GM21576 (cell line): ENCODE results near the gene ALG8.
"Not testable (repeated sequence)": the region's sequence is repeated elsewhere in the genome, so short reads cannot be mapped to it uniquely, and the experiment has no call there.

Experiments used
- ATAC-seq: cut with Tn5 transposase; IDR thresholded peaks from one replicate; pipeline ENCODE4 v1.9.1; 2021; ENCODE audit warnings: mild to moderate bottlenecking, moderate library complexity; ENCODE audit not compliant: unreplicated experiment

The ALG8 gene

DNA sequence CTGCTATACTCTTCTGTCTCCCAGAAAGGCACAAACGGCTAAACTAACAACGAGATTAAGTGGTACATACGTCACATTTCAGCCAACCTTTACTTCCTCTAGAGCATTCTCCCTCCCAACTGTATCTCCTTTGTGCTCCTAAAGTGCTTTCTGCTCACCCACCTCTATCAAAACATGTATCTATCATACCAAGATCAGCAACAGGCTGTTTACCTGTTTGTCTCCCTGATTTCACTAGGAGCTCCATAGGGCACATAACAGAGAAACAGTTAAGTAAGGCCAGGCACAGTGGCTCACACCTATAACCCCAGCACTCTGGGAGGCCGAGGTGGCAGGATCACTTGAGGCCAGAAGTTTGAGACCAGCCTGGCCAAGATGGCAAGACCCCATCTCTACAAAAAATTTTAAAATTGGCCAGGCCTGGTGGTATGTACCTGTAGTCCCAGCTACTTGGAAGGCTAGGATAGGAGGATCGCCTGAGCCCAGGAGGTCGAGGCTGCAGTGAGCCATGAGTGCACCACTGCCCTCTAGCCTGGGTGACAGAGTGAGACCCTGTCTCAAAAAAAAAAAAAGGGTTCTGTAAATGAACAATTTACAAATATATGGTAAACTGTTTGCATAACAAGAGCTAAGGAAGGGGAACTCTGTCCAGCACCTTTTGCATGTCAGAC lies 62.6 kb downstream of the ALG8 start:
- no peak for ATAC-seq

DNA sequence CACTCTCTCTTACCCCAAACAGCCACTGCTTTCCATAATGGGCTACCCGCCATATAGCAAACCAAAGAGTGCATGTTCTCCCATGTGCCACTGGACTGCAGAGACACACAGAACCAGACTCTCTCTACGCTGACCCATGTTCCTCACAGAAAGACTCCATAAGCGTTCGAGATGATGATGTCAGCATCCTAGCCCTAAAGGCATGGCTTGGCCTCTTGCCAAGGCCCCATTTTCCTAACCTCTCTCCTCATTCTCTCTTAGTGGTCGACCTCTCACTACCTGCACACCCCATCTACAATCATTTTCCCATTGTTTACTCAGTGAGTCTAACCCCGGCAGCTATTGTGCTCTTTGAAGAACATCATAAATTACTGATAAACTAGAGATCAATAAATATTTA lies 64.7 kb downstream of the ALG8 start:
- ATAC-seq = no peak

DNA sequence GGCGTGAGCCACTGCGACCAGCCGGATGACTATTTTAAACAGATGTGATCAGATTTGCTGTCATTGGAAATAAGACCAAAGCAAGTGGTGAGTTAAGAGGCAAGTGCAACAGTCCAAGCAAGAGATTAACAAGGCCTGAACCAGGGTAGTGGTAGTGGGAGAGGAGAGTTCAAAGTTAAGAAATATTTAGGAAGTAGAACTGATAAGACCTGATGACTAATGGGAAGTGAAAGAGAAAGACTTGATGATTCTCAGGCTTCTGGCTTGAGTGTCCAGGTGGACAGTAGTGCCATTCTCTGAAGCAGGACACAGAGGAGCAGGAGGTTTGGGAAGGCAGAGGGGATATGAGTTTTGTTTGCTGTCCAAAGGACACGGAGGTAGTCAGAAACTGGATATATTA lies 67.0 kb downstream of the ALG8 start:
- ATAC-seq = no peak

DNA sequence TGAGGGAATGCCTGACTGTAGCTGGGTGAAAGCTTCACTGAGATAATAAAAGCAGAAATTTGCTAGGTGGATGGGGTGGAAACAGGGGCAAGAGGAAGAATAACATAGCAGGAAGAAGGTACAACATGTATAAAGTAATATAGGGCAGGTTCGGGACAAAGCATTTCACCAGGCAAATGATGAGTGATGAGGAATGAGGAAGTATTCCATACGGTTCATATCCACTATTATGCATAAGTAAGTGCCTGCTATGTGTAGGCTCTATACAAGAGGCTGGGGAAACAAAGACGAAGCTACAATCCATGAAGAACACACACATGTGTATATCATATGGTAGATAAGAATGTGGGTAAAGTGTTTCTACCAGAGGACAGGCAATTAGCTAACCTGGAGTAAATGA lies 67.7 kb downstream of the ALG8 start:
- no peak for ATAC-seq

DNA sequence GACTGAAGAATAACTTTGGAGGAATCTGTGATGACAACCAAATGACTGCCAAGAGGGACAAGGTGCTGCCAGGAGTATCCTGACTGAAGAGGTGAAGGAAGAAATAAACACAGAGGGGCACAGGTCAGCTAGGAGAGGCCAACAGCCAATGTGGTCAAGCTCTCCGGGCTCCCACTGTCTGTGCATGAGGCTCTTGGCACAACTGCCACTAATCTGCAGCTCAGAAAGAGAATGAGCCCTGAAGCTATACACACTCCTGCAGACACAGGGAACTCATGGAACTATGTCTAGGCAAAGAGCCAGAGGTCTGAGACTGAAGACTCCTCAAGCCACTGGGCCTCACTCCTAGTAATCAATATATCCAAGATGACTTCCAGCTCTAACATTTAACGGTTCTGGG lies 68.8 kb downstream of the ALG8 start:
- no peak for ATAC-seq

DNA sequence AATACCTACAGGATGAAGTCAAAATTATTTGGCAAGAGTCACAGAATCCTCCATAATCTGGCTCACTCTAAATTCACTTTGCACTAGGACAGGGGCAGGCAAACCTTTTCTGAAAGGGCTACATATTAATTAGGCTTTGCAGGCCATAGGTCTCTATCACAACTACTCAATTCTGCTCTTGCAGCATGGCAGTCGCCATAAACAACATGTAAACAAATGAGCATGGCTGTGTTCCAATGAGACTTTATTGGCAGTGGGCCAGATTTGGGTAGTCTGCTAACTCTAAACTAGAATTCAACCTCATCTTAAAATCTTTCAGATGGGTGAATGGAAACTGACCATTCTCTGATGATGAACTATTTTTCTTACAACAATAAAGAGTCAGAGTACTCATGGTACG lies 70.0 kb downstream of the ALG8 start:
- ATAC-seq = no peak

DNA sequence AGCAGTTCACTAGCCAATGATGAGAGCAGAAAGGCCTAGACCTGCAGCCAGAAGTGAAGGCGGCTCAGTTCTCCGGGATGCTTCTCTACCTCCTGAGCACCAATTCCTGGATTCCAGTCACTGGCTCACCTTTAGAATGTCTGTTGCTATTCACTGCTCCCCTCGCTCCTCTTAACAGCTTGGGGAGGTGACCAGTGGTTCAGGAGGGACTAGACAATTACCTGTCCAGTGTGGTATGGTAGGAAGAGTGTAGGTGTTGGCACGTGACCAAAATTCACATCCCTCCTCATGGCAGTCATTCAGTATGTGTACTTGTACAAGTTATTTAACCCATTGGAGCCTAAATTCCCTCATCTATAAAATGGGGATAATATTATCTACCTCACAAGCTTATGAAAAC lies 71.7 kb downstream of the ALG8 start:
- ATAC-seq = no peak

DNA sequence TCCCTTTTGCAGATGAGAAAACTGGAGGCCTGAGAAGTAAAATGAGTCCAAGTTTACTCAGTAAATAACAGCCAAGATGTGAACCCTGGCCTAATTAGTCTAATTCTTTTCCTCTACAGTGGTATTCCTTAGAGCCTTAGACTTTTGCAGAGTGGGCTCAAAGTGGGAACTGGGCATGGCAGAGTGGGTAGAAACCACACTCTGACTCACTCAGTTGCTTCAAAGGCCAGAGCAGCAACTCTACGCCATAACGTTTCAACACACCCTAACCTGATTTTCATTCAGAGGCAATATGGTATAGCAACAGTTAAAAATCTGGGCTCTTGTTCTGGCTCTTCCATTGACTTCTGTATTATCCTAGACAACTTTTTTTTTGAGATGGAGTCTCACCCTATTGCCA lies 73.0 kb downstream of the ALG8 start:
- ATAC-seq = no peak

DNA sequence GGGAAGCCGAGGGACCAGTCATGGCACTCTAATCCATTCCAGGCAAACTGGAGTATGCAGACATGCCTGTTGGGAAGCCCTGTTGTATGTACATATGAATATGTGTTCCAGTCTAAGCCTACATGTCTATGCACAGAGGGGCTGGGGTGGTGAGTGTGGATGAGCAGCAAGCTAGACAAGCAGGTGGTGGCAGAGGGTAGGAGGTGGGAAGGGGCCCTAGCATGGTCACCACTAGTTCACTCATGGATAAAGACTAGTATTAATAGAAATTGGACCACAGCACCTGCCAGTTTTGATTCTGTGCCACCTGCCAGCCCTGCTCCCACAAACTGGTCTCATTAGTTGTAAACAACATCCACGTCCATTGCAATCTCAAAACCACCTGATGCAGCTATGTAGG lies 74.2 kb downstream of the ALG8 start:
- no peak for ATAC-seq

DNA sequence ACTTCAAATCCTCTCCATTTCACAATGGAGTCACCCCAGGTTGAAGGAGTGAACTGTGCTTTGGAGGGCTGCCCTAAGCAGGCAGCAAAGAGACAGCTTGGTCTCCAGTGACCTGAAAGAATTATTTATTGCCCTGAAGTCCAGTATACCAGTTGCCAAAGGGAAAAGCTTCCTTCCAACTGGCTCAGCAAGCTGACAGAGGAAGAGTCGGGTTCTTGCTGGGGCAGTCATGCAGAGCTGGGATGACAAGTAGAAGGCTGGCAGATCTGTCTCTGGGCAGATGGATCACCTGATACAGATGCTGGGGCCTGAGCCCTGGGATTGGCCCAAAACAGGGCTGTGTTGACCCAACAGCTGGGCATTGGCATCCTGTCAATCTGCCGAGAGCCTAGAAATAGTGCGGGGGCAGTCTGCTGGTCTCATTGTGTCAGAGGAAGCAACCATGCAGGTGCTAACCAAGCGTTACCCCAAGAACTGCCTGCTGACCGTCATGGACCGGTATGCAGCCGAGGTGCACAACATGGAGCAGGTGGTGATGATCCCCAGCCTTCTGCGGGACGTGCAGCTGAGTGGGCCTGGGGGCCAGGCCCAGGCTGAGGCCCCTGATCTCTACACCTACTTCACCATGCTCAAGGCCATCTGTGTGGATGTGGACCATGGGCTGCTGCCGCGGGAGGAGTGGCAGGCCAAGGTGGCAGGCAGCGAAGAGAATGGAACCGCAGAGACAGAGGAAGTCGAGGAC lies 75.8 kb downstream of the ALG8 start, which contains the start of gene THRSP:
Gene THRSP, plus strand, starts transcription at position 422 of the 742 bp plus-strand sequence. Its CDS starts 21 bp downstream, at position 443.
- no peak for ATAC-seq

DNA sequence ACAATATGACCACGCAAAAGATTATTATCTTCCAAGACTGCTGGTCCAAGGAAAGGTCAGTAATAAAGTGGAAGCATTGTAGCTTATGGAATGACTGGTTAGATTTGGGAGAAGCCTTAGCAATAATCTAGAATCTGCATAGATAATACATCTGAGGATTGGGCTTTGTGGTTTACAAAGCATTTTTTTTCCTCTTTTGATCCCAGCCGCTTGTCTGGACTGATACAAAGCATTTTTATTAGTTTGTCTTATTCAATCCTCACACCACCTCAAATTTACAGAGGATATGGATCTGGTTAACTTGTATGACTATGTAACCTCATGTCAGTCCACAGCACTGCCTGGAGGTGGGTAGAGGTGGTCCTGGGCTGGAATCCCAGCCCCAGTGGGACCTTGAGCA lies 76.8 kb downstream of the ALG8 start:
- ATAC-seq = no peak

DNA sequence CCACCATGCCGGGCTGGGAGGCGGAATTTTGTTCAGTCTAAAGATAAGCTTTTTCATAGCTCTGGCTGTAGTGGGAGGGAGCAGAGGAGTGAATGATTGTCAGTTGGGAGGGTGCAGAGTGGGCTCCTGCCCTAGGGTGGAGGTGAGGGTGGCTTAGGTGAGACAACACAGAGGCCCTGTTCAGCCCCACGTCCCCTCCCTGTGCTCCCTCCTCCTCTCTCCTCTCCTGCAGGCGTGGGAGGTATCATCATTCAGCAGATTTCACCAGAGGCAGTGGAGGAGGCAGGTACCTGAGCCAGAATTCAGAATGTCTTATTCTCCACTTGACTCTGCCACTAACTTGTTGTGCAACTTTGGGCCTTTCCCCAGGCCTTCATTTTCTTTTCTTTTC lies 77.5 kb downstream of the ALG8 start:
- ATAC-seq = no peak

DNA sequence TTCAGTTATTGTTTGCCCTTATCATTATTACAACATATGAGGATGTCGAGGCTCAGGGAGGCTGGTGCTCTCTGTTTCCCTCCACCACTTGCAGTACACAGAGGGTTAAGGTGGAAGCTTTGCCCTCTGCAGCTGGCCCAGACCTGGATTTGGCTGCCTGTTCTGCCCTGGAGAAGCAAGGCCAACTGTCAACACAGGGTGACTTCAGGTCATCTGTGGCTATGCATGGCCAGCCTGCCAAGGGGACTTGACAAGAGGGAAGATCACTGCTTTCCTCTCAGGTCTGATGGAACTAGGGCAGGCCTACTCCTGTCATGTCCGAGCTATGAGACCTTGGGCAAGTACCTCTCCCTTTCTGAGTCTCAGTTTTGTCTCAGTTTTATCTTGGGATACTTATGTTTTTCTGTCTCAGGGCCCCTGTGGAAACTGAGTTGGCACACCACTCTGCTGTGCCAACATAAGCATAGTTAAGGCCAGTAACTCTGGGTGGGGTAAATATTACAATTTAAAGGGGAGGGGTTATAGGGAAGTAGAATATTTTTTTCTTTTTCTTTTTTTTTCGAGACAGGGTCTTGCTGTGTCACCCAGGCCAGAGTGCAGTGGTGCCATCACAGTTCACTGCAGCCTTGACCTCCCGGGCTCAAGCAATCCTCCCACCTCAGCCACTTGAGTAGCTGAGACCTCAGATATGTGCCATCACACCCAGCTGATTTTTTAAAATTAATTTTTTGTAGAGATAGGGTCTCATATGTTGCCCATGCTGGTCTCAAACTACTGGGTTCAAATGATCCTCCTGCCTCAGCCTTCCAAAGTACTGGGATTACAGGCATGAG lies 78.1 kb downstream of the ALG8 start:
- ATAC-seq = no peak

DNA sequence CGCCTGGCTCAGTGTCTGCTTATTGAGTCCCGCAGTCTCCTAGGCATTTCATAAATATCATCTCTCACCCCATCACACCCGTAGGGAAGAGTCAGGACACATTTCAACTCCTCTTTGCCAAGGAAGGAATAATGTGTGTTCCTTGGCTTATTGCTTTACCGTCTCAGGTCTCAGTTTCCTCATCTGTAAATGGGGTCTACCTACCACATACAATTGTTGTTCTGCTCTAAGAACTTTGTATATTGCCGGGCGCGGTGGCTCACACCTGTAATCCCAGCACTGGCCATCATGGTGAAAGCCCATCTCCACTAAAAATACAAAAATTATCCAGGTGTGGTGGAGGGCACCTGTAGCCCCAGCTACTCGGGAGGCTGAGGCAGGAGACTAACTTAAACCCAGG lies 78.9 kb downstream of the ALG8 start:
- ATAC-seq = no peak

DNA sequence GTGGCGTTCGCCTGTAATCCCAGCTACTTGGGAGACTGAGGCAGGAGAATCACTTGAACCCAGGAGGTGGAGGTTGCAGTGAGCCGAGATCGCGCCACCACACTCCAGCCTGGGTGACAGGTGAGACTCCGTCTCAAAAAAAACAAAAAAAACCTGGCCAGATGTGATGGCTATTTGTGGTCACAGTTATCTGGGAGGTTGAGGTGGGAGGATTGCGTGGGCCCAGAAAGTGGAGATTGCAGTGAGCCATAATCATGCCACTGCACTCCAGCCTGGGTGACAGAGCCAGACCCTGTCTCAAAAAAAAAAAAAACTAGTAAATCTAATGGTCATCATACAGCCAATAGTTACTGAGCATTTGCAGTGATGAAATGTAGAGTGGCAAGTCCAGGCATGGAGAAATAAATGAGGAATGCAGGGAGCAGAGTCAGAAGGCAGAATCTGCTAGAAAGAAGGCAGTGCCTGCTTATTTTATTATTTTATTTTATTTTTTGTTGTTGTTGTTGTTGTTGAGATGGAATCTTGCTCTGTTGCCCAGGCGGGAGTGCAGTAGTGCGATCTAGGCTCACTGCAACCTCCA lies 79.6 kb downstream of the ALG8 start:
- not testable (repeated sequence) for ATAC-seq

DNA sequence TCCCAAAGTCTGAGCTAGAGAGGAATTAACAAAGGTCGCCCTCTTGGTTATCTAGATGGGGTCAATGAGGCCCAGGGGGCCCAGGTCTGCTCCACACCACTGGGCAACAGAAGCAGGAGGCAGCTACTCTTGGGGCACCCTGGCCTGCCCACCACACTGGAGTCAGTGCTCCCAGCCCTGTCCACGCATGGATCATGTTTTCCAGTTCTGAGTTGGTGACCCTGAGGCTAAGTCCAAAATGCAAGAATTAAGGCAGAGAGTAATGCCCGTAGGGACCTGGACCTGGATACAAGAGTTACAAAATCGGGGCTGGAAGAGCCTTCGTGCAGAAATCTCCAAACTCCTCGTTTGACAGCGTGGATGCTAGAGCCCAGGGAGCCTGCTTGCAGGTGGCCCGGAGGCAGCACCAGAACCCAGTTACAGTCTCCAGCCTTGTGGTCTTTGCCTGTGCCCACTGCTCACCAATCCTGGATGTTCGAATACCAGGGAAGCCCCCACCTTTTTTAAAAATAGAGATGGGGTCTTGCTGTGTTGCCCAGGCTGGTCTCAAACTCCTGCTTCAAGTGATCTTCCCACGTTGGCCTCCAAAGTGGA lies 81.9 kb downstream of the ALG8 start:
- ATAC-seq = no peak

DNA sequence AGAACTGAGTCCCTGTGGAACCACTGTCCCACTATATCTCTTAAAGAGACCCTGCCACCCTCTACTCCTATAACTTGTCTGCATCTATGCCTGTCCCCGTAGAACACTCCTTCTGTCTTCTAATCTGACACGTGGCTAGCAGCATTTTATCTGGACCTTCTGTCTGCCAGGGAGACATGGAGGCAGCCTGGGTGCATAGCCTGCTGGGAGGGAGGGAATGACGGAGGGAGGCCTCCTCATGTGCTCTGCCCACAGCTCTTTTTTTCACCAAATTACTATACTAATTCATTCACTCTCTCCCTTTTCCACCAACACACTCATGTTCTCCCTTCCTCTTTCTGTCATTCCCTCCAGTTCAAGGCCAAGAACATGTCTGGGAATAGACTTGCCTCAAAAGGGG lies 83.3 kb downstream of the ALG8 start:
- no peak for ATAC-seq

DNA sequence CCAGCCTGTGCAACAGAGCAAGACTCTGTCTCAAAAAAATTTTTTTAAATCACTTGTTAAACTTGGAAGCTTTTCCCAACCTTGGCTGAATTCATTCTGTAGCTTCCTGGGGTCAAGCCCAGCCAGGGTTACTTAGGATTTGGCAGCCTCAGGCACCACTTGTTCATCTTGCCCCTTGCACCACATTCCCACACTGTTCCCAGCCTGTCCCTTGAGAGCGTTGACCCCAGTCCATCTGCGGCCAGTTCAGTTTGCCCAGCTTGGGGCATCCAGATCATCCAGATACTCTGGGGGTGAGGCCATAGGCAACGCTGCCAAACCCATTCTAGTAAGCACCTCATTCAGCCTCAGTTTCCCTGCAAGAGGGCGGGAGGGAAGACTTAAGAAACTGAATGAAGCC lies 84.5 kb downstream of the ALG8 start:
- ATAC-seq = no peak

DNA sequence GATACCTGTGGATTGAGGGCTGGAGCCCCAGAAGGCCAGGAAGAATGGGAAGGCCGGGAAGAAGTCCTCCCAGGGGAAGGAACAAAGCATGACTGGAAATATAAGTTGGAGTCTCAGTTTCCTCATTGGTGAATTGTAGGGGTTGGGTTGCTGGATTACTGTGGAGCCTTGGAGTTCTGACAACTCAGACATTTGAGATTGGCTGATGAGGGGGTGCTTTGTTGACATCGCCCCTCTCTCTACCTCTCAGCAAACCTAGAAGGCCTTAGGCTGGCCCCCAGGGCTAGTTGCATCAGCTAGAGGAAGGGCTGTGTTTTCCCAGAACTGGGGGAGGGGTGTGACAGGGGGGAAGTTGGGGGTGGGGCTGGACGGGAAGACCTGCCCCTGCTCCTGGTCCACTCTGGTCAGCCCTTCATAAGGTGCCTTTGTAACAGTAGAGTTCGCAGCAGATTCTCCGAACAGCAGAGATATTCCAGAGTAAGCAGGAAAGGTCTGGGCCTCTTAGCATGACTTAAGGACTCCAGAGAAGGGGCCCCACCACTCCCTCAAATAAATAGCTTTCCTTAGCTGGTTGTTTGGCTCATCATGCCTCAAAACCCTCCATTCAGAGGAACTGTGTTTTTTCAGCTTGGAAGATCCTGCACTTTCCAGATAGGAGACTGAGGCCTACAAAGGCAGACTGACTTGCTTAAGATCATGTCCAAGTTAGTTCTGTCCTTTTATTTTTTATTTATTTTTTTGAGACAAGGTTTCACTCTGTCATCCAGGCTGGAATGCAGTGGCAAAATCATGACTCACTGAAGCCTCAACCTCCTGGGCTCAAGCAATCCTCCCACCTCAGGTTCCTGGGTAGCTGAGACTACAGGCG lies 88.2 kb downstream of the ALG8 start:
- ATAC-seq = no peak
